ENCODE results near the gene CDK2AP2.

CDK2AP2 gene

GRCh38 chr11:67464411-67465188 is 43.4 kb downstream of the CDK2AP2 start:
- DNase-seq, result peak; percentile 95

GRCh38 chr11:67463680-67464410 is 44.1 kb downstream of the CDK2AP2 start:
- DNase-seq, result no peak

- no peak for DNase-seq
These were observed 44.8 kb downstream of the CDK2AP2 start for GRCh38 chr11:67463186-67463585.

GRCh38 chr11:67458266-67458665 is 49.7 kb downstream of the CDK2AP2 start:
- no peak for DNase-seq

- no peak for DNase-seq
These were observed 50.5 kb downstream of the CDK2AP2 start for GRCh38 chr11:67457453-67457852.

All from activated CD4-positive, alpha-beta T cell treated with anti-CD3 and anti-CD28 coated beads for 48 hours (primary cell).